Measurements from ENCODE around the gene PTP4A1.
A peak's percentile ranks its signal among the peaks of the same experiment; 100 is the strongest.
"Not testable (repeated sequence)": the region's sequence is repeated elsewhere in the genome, so short reads cannot be mapped to it uniquely, and the experiment has no call there.

Gene PTP4A1

GRCh38 chr6:63572044-63572746 is at the start of gene PTP4A1, which contains the start of gene LOC128125822:
Gene PTP4A1, plus strand, starts transcription at chr6:63572480. Its CDS starts 4,401 bp downstream, at chr6:63576881.
Gene LOC128125822, plus strand, starts transcription at chr6:63572480.
- DNase-seq (ENCODE audit: extremely low spot score, insufficient read length, low read depth) (peak; percentile 83), FAIRE-seq (peak; percentile 85)

DNA sequence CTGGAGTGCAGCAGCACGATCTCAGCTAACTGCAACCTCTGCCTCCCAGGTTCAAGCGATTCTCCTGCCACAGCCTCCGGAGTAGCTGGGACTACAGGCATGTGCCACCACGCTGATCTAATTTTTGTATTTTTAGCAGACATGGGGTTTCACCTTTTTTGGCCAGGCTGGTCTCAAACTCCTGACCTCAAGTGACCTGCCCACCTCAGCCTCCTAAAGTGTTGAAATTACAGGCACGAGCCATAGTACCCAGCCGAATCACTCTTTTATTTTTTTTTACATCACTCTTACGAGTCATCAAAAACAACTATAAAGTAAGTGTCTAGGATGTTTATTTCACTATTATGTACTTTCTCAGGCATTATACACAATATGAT is 49.4 kb upstream of the PTP4A1 start:
- not testable (repeated sequence) for DNase-seq (ENCODE audit: extremely low spot score, insufficient read length, low read depth); FAIRE-seq

GRCh38 chr6:63523630-63524029 is 48.6 kb upstream of the PTP4A1 start:
- FAIRE-seq (no peak), DNase-seq (ENCODE audit: extremely low spot score, insufficient read length, low read depth) (no peak)

DNA sequence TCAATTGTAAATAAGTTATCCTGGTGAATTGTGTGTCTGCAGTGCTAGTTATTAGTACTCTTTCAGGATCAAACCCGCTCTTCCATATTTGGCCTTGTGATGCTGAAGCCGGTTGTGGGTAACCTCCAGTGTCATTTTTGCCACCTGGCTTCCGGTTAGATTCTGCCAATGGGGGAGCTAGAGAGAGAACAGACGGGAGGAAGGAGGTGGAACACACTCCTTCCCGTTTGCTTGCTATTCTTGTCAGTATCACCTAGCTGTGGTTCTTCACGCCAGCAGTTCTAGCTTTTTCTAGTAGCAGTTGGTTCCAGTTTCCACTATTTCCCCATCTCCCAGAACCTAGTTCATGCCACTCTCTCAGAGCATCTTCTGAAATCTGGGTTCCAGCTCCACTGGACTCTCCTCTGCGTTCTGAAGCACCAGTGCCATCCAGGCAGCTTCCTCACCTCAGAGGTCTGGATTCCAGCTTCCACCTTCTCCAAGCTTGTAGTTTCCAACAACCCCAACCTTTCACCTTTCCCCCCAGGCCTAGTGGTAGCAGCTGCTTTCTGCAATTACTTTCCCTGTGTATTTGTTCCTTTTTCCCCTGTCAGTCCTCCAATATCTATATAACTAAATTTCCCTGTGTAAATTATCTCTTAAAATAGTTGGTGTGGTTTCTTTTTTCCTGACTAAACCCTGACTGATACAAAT is 46.9 kb upstream of the PTP4A1 start:
- DNase-seq (ENCODE audit: extremely low spot score, insufficient read length, low read depth) = no peak
- FAIRE-seq = peak; percentile 81

- no peak for DNase-seq (ENCODE audit: extremely low spot score, insufficient read length, low read depth)
- no peak for FAIRE-seq
Measured at GRCh38 chr6:63526931-63527330, 45.3 kb upstream of the PTP4A1 start.

GRCh38 chr6:63527658-63528514 is 44.4 kb upstream of the PTP4A1 start:
- FAIRE-seq (peak; percentile 18), DNase-seq (ENCODE audit: extremely low spot score, insufficient read length, low read depth) (no peak)

GRCh38 chr6:63529498-63529897 is 42.8 kb upstream of the PTP4A1 start:
- DNase-seq (ENCODE audit: extremely low spot score, insufficient read length, low read depth) (no peak), FAIRE-seq (peak; percentile 26)

GRCh38 chr6:63530182-63530581 is 42.1 kb upstream of the PTP4A1 start:
- no peak for FAIRE-seq

DNA sequence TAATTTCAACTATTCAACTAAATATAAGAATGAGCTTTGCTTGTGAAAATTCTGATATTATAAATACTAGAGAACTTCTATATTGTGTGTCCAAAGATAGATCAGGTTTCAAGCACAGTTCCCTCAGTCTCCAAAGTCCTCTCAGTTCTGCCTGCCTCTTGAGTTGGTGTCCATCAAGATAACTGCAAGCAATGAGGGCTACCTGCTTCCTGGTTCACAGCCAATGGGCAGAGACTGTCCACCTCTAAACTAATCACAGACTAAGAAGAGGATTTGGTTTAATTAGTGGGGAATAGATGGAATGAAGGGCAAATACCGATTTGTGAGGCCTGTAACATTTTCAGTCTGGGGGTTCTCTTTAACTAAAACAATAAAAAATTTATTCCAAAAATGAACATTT is 41.3 kb upstream of the PTP4A1 start:
- DNase-seq (ENCODE audit: extremely low spot score, insufficient read length, low read depth) (no peak), FAIRE-seq (no peak)

More at GRCh38 chr6:63530182-63530581, 42.1 kb upstream of the PTP4A1 start:
- DNase-seq (ENCODE audit: extremely low spot score, insufficient read length, low read depth) = no peak

GRCh38 chr6:63533026-63533425 is 39.3 kb upstream of the PTP4A1 start:
- FAIRE-seq = no peak

DNA sequence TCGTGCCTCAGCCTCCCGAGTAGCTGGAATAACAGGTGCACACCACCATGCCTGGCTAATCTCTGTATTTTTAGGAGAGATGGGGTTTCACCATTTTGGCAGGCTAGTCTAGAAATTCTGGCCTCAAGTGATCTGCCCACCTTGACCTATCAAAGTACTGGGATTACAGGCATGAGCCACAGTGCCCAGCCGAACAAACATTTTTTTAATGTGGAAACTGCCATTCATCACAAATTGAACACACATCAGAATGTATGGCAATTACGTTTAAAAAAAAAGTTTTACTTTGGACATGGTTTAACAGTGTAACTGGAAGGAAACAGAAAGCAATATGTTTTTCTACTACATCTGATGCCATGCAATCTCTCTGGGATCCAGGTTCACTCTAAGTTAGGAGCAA is 38.3 kb upstream of the PTP4A1 start:
- DNase-seq (ENCODE audit: extremely low spot score, insufficient read length, low read depth) = no peak
- no peak for FAIRE-seq

More at GRCh38 chr6:63533026-63533425, 39.3 kb upstream of the PTP4A1 start:
- no peak for DNase-seq (ENCODE audit: extremely low spot score, insufficient read length, low read depth)

DNA sequence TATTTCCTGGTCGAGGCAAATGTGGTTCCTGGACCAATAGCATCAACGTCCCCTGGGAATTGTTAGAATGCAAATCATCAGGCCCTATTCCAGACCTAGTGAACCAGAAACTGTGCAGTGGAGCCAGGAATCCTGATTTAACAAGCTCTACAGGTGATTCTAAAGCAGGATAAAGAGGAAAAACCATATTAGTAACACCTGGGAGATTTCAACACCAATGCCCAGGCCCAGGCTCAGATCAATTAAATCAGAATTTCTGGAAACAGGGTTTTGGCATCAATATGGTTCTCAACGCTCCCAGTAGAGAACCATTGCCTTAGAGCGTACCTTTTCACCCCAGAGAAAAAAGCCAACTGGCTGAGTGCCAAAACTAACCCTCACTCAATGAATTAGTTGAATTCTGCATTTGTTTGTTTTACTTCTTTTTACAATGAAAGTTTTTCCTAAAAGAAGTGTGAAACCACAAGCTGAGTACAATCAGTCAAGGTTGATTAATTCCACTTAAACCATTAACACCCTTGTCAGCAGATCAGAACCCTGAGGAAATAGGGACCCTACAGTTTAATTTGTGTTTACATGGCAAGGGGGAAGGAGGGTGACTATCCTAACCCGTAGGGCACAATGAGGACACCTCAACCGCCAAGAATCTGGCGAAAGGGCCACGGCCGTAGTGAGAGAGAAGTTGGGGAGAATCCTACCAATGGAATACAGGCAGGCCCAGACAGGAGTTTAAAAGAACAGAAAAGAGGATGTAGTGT is 34.9 kb upstream of the PTP4A1 start:
- FAIRE-seq (peak; percentile 70), DNase-seq (ENCODE audit: extremely low spot score, insufficient read length, low read depth) (peak; percentile 11)

GRCh38 chr6:63537959-63538300 is 34.4 kb upstream of the PTP4A1 start:
- no peak for DNase-seq (ENCODE audit: extremely low spot score, insufficient read length, low read depth)
- FAIRE-seq = no peak

DNA sequence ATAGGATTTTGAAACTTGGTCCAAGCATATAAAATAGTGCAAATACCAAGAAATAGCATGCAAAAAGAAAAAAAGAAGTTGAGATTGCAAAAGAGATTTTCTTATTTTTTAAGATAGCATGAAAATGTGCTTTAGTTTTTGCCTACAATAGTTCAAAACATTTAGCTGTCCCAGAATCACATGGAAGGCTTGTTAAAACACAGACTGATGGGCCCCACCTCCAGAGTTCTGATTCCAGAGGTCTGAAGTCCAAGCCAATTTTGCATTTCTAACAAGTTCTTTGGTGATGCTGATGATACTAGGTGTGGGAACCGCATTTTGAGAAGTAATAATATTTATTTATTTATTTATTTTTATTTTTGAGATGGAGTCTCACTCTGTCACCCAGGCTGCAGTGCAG is 33.7 kb upstream of the PTP4A1 start:
- DNase-seq (ENCODE audit: extremely low spot score, insufficient read length, low read depth) = no peak
- no peak for FAIRE-seq

DNA sequence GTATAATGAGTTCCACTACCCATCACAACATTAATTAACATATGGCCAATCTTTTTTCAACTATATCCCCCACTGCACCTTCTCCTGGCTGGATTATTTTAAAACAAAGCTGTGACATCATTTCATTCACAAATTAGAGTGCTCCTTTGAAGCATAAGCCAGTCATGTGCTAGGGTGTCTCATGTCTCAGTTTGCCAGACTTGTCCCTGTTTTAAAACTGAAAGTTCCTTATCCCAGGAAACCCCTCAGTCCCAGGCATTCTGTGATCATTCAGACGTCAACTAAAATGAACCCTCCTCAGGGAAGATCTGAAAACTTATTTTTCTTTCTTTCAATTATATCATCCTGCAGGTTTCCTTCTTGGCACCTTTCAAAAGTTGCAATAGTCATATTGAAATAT is 29.3 kb upstream of the PTP4A1 start:
- no peak for DNase-seq (ENCODE audit: extremely low spot score, insufficient read length, low read depth)
- FAIRE-seq = no peak

GRCh38 chr6:63543982-63544381 is 28.3 kb upstream of the PTP4A1 start:
- FAIRE-seq (no peak), DNase-seq (ENCODE audit: extremely low spot score, insufficient read length, low read depth) (no peak)

- no peak for FAIRE-seq
- no peak for DNase-seq (ENCODE audit: extremely low spot score, insufficient read length, low read depth)
Measured at GRCh38 chr6:63546236-63546635, 26.0 kb upstream of the PTP4A1 start.

GRCh38 chr6:63546697-63547096 is 25.6 kb upstream of the PTP4A1 start:
- DNase-seq (ENCODE audit: extremely low spot score, insufficient read length, low read depth) (no peak), FAIRE-seq (no peak)

GRCh38 chr6:63549076-63549475 is 23.2 kb upstream of the PTP4A1 start:
- DNase-seq (ENCODE audit: extremely low spot score, insufficient read length, low read depth) (no peak), FAIRE-seq (no peak)

GRCh38 chr6:63553208-63553607 is 19.1 kb upstream of the PTP4A1 start:
- FAIRE-seq (peak; percentile 98), DNase-seq (ENCODE audit: extremely low spot score, insufficient read length, low read depth) (no peak)

All from GM18507 (cell line).